GM12872 (cell line): Measurements from ENCODE around the gene CYS1.

Experiments
- CTCF ChIP-seq: IDR thresholded peaks from 3 replicates; pipeline ENCODE4 v1.5.1; 2011; ENCODE audit warnings: low read depth, mild to moderate bottlenecking, low read length, moderate library complexity; ENCODE audit not compliant: insufficient read depth

CYS1 gene

DNA sequence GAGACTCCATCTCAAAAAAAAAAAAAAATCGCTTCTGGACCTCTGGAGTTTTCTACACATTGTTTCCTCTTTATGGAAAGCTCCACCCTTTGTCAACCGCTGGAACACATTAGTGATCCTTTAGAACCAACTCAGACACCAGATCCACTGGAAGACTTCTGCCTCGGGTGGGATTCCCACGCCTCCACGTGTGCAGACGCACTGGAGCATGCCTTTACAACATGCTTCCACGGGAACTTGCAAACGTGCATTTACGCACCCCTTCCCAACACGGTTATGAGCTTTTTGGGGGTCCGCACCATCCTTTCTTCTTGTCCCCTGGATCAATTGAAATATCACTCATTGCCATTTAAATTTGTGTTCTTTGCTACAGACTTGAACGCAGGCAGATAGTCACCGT lies 5.1 kb downstream of the CYS1 start:
- TF ChIP-seq CTCF, result no peak

DNA sequence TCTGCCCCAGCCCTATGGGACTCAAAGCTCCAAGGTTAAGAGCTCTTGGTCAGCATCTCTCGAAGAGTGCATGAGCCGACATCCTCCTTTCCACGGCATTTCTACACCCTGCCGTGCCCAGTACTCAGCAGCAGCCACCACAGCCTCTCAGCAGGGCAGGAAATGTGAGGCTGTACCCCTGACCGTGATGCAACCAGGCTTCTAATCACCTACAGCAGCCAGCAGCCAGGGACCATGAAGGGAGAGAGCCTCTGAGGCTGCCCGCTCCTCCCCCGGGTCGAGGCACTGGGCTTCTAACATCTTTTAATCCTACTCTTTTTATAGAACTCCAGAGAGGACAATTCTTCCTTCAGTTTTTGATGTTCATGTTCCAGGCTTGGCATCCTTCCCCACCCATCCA lies 6.5 kb downstream of the CYS1 start:
- no peak for TF ChIP-seq CTCF

- peak; percentile 88 for TF ChIP-seq CTCF
Observed at GRCh38 chr2:10072656-10073480, 7.3 kb downstream of the CYS1 start.

DNA sequence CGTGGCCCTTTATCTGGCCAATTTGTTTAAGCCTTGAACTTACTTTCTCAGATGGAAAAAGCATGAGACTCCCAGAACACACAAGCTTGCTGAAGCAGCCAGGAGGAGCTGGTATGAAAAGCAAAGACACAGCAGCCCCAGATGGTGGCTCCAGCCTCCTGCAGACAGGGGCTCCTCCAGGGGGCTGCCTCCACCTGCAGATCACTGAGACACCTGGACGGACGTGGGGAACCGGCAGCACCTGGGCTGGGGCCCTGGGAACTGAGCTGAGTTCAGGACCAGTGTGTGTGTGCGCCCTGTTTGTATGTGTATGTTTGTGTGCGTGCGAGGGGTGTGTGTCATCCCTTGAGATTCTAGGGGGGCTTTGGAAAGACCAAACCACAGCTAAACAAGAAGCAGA lies 8.6 kb downstream of the CYS1 start:
- TF ChIP-seq CTCF, result no peak

- no peak for TF ChIP-seq CTCF
Observed at GRCh38 chr2:10071176-10071575, 9.0 kb downstream of the CYS1 start.

DNA sequence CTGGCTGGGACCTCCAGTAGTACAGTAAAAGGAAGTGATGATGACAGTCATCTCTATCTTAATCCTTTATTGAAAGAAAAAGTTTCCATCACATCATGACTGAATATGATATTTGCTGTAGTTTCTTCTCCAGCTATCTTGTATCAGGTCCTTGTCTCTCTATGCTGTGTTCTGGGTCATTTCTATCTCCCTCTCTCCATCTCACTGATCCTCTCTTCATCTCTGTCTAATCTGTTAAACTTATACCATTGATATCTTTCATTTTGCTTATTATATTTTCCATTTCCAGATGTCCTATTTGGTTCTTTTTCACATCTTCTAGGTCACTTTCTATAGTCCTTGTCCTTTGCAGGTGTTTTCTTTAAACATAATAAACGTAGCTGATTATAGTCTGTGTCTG lies 12.3 kb downstream of the CYS1 start:
- TF ChIP-seq CTCF, result no peak

GRCh38 chr2:10067330-10067729 lies 12.9 kb downstream of the CYS1 start:
- no peak for TF ChIP-seq CTCF
